Stomach (tissue), 9 donors: ENCODE measurements around the gene KDM6A. TPM values are rescaled to one million over a fixed set of nuclear protein-coding genes. Genes with fewer than 3 reads are reported as not detected.
"Not testable (repeated sequence)": the region's sequence is repeated elsewhere in the genome, so short reads cannot be mapped to it uniquely, and the experiment has no call there.

Experiments used
- DNase-seq, 2 donors: peaks; one replicate each; pipeline versions ENCODE4 v3.0.0 to v3.0.0-alpha.2; 2013 to 2019
- H3K27ac ChIP-seq, 5 donors: fragments of 200-600 bp in 4 of 5; sonication (generic) in 4 of 5; one replicate each; pipeline ENCODE4 v1.5.1; 2013 to 2019; ENCODE audit warnings: mild to moderate bottlenecking in 1 of 5, moderate library complexity in 1 of 5
- H3K27me3 ChIP-seq, 3 donors: fragments of 200-600 bp; sonication (generic); one replicate each; pipeline ENCODE4 v1.5.1; 2017 to 2019; ENCODE audit warnings: mixed run types in 1 of 3
- H3K36me3 ChIP-seq, 4 donors: fragments of 200-600 bp; sonication (generic); 1 replicate in 3 of 4; 2 replicates in 1 of 4; pipeline ENCODE4 v1.5.1; 2016 to 2019
- H3K4me1 ChIP-seq, 4 donors: fragments of 200-600 bp; sonication (generic); one replicate each; pipeline ENCODE4 v1.5.1; 2016 to 2019
- H3K4me3 ChIP-seq, 4 donors: fragments of 200-600 bp; sonication (generic) in 3 of 4; one replicate each; pipeline ENCODE4 v1.5.1; 2016 to 2019; ENCODE audit warnings: mild to moderate bottlenecking in 1 of 4
- H3K9me3 ChIP-seq, 4 donors: fragments of 200-600 bp; sonication (generic); one replicate each; pipeline ENCODE4 v1.5.1; 2016 to 2019
- EP300 ChIP-seq: sonication (generic); formaldehyde crosslinking; IDR thresholded peaks from one replicate; pipeline ENCODE4 v1.6.1; 2017; ENCODE audit warnings: antibody characterized with exemption
- POLR2A ChIP-seq, 4 donors: fragments of 450-650 bp; IDR thresholded peaks; one replicate each; pipeline ENCODE4 v1.6.1; 2016; ENCODE audit warnings: antibody characterized with exemption in 4 of 4, control low read depth in 2 of 4, mild to moderate bottlenecking in 1 of 4, moderate library complexity in 1 of 4
- POLR2AphosphoS5 ChIP-seq, 3 donors: sonication (generic); formaldehyde crosslinking; IDR thresholded peaks; one replicate each; pipeline ENCODE4 v1.6.1; 2016; ENCODE audit warnings: antibody characterized with exemption in 3 of 3
- WGBS, 5 donors: extraction: QIAGEN DNeasy Blood & Tissue Kit in 3 of 5; methylation state at CpG; one replicate each; pipeline versions ENCODE4 v1.1.5 to v1.1.7; 2013 to 2018; 5-methylcytosine and 5-hydroxymethylcytosine counted together
- intact Hi-C: fragments of 100-400 bp; cut with DNase I; formaldehyde crosslinking; loops from one replicate; pipeline ENCODE4 v1.15.1; 2023; ENCODE audit warnings: low total_unique reads
- polyA plus RNA-seq, 3 donors: library from polyadenylated mRNA; stranded (reverse); fragments of 200-250 nt; gene quantifications; one replicate each; pipeline ENCODE4 v1.2.3, GENCODE V29; 2013
- total RNA-seq, 5 donors: library from RNA; depleted of rRNA; stranded (reverse); fragments of >200 nt; gene quantifications; one replicate each; pipeline versions ENCODE4 v1.1.0 to v1.2.3, GENCODE V29; 2014 to 2016
- TF ChIP-seq, protein P1 (sequence below), 7 experiments: fragments of 450-650 bp in 4 of 7; fragments of 200-600 bp in 3 of 7; sonication (generic) in 3 of 7; IDR thresholded peaks; one replicate each; pipeline ENCODE4 v1.5.1; 2016 to 2019; ENCODE audit warnings: antibody characterized with exemption in 7 of 7, control low read depth in 2 of 7, mild to moderate bottlenecking in 1 of 7
- donor health status: healthy with polysubstance abuse.
- donor health status: Bipolar disorder and iron deficiency.
- donor health status: healthy.

Gene KDM6A
- total and polyA plus RNA-seq, 8 donors = 7.0 to 105 (median 47.3) TPM

DNA sequence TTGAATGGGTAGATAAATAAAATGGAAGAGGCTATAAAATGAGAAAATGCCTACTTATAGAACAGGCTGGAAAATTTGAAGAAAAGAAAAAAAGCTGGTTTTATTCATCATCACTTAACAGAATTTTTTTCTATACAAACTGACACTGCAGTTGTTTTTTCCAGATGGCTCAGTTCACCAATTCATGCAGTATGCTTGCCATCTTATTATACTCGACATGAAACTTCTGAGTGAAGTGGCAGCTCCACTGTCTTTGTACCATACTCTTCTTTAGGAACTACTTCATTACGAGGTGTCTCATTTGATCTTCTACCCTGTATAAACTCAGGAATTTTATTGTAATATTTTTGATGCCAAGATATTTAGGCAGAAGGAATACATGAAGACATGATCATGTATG, 153.0 kb downstream of the KDM6A start:
- 86 to 93% (median 91%) methylated on average over 2 of the region's 2 CpGs for WGBS, 5 donors
- no peak for TF ChIP-seq POLR2A (IDR thresholded peaks at IDR 0.05)
- no peak for TF ChIP-seq EP300
- TF ChIP-seq POLR2AphosphoS5 (IDR thresholded peaks at IDR 0.05) = no peak
- TF ChIP-seq, protein P1, sequence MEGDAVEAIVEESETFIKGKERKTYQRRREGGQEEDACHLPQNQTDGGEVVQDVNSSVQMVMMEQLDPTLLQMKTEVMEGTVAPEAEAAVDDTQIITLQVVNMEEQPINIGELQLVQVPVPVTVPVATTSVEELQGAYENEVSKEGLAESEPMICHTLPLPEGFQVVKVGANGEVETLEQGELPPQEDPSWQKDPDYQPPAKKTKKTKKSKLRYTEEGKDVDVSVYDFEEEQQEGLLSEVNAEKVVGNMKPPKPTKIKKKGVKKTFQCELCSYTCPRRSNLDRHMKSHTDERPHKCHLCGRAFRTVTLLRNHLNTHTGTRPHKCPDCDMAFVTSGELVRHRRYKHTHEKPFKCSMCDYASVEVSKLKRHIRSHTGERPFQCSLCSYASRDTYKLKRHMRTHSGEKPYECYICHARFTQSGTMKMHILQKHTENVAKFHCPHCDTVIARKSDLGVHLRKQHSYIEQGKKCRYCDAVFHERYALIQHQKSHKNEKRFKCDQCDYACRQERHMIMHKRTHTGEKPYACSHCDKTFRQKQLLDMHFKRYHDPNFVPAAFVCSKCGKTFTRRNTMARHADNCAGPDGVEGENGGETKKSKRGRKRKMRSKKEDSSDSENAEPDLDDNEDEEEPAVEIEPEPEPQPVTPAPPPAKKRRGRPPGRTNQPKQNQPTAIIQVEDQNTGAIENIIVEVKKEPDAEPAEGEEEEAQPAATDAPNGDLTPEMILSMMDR (IDR thresholded peaks at IDR 0.05) = no peak
- Histone ChIP-seq H3K36me3 (no peaks in the 10 kb centered on the region), H3K4me1 (peaks cover 0 to 31% (median 0%) of the 10 kb centered on the region in 4 donors), H3K27me3 (no peaks in the 10 kb centered on the region), H3K9me3 (no peaks in the 10 kb centered on the region), H3K4me3 (no peak overlapping the region), H3K27ac (no peak overlapping the region)
- DNase-seq = no peak
- intact Hi-C loops = no loop called here

DNA sequence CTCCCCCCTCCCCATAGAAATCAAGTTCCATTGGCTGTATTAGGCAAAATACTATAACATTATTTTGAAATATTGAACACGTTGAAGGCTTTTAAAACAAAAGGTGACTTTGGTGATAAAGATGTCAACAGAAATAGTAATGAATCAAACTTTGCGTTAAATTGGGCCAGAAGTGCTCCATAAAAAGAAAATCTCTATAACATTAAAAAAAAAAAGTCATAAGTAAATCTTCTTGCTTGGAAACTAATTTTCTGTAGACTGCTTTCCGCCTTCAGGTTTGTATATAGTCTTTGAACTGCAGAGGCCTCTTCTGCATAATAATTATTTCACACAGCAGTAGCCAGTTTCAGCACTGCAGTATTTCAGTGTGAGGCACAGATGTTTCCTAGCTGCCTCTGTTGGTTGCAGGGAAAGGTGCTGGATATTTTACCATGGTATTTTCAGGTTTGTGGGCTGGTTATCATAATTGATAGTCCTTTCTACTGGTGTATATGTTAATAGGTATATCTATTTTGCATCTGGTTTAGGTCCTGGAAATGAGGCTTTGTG, 158.9 kb downstream of the KDM6A start:
- intact Hi-C loops = no loop called here
- TF ChIP-seq POLR2A (IDR thresholded peaks at IDR 0.05) (no peak), POLR2AphosphoS5 (IDR thresholded peaks at IDR 0.05) (no peak), EP300 (no peak)
- TF ChIP-seq, protein P1 (IDR thresholded peaks at IDR 0.05) = no peak
- WGBS, 5 donors = 73 to 85% (median 80%) methylated on average over 3 of the region's 3 CpGs
- Histone ChIP-seq H3K27me3 (no peaks in the 10 kb centered on the region), H3K9me3 (no peaks in the 10 kb centered on the region), H3K36me3 (no peaks in the 10 kb centered on the region), H3K27ac (no peak overlapping the region), H3K4me1 (peaks cover 0 to 46% (median 4%) of the 10 kb centered on the region in 4 donors), H3K4me3 (no peak overlapping the region)
- DNase-seq = no peak

DNA sequence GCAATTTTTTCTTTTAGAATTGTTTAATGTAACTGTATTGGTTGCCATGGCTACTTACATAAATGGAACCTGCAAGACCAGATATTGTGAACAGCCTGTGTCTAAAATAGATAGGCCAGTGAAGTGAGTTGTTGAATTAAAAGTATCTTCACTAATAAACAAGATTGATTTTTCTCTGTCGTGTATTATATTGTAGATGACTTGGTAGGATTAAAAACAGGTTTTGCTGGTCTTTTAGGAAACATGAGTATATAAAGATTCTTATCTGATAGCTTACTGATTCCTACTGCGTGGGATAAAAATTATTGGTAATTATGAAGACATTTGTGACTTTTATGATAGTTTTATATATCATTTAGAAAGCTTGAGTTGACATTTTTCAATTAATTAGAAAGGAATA, 162.1 kb downstream of the KDM6A start:
- no peak for DNase-seq
- WGBS, 5 donors = 39 to 72% (median 65%) methylated on average over 2 of the region's 2 CpGs
- intact Hi-C loops = no loop called here
- H3K4me1 ChIP-seq = peaks cover 0 to 38% (median 4%) of the 10 kb centered on the region in 4 donors
- peaks cover 0 to 8% (median 5%) of the 10 kb centered on the region in 4 donors for H3K36me3 ChIP-seq
- TF ChIP-seq EP300 (no peak), POLR2A (IDR thresholded peaks at IDR 0.05) (no peak), POLR2AphosphoS5 (IDR thresholded peaks at IDR 0.05) (no peak)
- TF ChIP-seq, protein P1 (IDR thresholded peaks at IDR 0.05) = no peak
- no peak overlapping the region for H3K4me3 ChIP-seq
- H3K9me3 ChIP-seq = no peaks in the 10 kb centered on the region
- no peak overlapping the region for H3K27ac ChIP-seq
- H3K27me3 ChIP-seq = no peaks in the 10 kb centered on the region

DNA sequence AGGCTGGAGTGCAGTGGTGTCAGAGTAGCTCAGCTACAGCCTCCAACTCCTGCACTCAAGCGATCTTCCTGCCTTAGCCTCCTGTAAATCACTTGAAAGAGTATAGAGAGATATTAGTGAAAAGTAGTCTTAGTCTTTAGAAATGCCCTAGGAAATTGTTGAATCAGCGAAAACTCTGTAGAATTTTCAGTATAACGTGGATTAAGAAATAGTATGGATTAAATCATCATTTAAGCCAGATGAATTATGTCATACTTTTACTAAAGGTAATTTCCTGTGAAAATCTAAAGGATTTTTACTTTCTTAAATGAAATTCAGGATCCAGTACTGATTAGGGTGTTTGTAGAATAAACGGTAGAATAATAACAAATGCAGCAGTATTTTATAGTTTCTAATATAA, 163.2 kb downstream of the KDM6A start:
- Histone ChIP-seq H3K36me3 (peaks cover 0 to 8% (median 5%) of the 10 kb centered on the region in 4 donors), H3K9me3 (no peaks in the 10 kb centered on the region), H3K4me1 (peaks cover 0 to 35% (median 4%) of the 10 kb centered on the region in 4 donors), H3K27me3 (no peaks in the 10 kb centered on the region), H3K4me3 (no peak overlapping the region), H3K27ac (no peak overlapping the region)
- intact Hi-C loops = no loop called here
- TF ChIP-seq, protein P1 (IDR thresholded peaks at IDR 0.05) = no peak
- TF ChIP-seq POLR2AphosphoS5 (IDR thresholded peaks at IDR 0.05) = no peak
- no peak for TF ChIP-seq POLR2A (IDR thresholded peaks at IDR 0.05)
- TF ChIP-seq EP300 = no peak
- 93 to 97% (median 95%) methylated on average over 4 of the region's 4 CpGs for WGBS, 5 donors
- no peak for DNase-seq

DNA sequence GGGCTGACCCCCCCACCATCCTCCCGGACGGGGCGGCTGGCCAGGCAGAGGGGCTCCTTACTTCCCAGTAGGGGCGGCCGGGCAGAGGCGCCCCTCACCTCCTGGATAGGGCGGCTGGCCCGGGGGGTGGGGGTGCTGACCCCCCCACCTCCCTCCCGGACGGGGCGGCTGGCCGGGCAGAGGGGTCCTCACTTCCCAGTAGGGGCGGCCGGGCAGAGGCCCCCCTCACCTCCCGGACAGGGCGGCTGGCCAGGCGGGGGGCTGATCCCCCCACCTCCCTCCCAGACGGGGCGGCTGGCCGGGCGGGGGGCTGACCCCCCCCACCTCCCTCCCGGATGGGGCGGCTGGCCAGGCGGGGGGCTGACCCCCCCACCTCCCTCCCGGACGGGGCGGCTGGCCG, 167.1 kb downstream of the KDM6A start:
- 95 to 100% (median 100%) methylated on average over 5 to 15 of the region's 28 CpGs; no CpG with 5 or more reads in 2 of the 5 donors for WGBS, 5 donors
- H3K36me3 ChIP-seq, H3K4me1 ChIP-seq, DNase-seq, H3K9me3 ChIP-seq, intact Hi-C loops, H3K4me3 ChIP-seq, H3K27me3 ChIP-seq, H3K27ac ChIP-seq: not testable (repeated sequence)
